Activated CD8-positive, alpha-beta memory T cell treated with anti-CD3 and anti-CD28 coated beads, Interleukin-2, amount 50 U/mL, for 48 hours (primary cell): ENCODE data around the gene SEC14L6.
A peak's percentile ranks its signal among the peaks of the same experiment; 100 is the strongest.
"Not testable (repeated sequence)": the region's sequence is repeated elsewhere in the genome, so short reads cannot be mapped to it uniquely, and the experiment has no call there.

Experiments used
- DNase-seq: peaks from one replicate; pipeline ENCODE4 v3.0.0-alpha.2; 2020

The SEC14L6 gene

DNA sequence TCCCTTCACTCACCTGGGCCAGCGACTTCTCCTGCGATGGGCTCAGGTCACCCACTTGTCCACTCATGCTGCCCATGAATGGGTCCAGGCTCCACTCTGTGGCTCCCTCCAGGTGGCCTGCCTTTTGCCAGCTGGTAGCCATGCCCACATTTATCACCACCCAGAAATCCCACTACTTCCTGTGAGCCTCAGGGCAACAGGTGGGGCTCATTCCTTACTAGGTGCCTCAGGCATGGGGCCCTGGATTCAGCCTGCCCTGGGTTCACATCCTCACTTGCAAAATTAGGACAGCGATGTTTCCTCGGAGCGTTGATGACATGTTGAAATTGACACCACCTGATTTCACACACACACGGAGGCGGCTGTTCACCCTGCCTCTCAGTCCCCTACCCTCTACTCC, at the start of gene SEC14L6:
Gene SEC14L6, minus strand, starts transcription at position 126 of the 400 bp plus-strand sequence. Its CDS starts 59 bp downstream, at position 67.
- no peak for DNase-seq

DNA sequence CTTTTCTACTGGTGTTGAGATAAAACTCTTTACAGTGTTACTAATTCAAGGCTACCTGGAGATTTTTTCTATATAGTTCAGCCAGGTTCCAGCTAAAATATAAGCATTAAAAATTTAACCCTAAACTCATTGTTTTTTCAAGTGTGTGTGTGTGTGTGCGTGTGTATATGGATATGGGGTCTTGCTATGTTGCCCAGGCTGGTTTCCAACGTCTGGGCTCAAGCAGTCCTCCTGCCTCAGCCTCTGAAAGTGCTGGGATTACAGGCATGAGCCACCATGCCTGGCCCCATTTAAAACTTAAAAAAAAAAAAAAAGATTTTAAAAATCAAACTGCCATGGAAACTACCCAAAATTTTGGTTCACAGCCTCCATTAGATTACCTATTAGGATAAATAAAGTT, 49.7 kb upstream of the SEC14L6 start:
- DNase-seq: no peak

DNA sequence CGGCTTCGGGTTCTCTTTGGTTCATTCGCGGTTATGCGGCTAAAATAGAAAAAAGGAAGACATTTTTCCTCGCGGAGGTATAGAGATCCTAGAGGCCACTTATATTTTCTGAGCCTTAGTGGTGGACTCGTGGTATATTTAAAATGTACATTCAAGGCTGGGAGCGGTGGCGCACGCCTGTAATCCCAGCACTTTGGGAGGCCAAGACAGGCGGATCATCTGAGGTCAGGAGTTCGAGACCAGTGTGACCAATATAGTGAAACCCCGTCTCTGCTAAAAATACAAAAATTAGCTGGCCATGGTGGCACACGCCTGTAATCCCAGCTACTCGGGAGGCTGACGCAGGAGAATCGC, 45.8 kb upstream of the SEC14L6 start:
- DNase-seq: not testable (repeated sequence)

DNA sequence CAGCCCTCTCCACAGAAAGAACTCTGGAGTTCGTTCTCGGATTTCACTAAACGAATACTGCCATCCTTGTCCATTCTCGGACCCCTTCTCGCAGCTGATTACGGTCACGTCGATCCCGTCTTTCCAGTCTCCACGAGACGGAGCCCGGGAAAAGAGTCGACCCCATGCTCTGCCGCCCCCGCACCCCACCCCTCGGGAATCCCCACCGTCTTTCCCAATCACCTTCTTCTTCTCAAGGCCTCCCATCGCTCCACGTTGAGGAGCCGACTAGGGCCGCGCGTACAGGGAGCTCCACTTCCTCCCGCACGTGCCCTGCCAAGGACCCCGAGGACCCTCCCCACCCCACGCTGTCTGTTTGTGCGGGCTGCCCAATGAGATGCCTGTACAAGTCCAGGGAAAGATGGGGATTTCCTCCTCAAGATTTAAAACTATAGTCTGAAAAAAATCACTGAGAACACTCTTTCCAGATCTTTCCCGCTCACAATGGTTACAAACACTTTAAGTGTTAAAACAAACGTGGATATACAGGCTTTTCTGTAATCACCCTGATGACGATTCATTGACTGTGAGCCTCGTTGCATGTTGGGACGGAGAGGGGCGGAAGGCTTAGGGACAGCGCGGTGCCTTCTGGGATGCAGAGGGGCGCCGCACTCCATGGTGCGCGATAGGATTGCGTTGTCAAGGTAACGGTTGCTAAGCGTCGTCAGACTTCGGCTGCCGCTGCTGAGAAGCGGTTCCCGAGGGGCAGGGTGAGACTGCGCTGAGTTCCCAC, 45.2 kb upstream of the SEC14L6 start, which contains the start of gene PES1:
Gene PES1, minus strand, starts transcription at position 323 of the 772 bp plus-strand sequence. Its CDS starts 77 bp downstream, at position 246.
- peak; percentile 94 for DNase-seq

DNA sequence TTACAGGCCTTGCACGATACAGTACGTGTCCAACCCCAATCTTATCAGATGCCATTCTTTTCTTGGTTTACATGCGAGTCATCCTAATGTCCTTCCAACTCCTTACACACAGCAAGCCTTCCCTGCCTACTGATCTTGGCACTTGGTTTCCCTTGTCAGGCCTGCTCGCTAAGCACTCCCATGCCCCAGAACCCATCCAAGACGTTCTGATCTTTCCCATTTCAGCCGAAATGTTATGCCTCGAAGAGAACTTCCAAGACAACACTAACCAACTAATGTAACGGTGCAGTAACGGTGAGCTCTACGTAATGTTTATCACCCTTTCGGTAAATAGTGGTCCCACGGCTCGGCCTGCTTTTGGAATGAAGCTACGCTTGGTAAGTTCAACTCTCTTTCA, 44.6 kb upstream of the SEC14L6 start:
- DNase-seq: no peak

DNA sequence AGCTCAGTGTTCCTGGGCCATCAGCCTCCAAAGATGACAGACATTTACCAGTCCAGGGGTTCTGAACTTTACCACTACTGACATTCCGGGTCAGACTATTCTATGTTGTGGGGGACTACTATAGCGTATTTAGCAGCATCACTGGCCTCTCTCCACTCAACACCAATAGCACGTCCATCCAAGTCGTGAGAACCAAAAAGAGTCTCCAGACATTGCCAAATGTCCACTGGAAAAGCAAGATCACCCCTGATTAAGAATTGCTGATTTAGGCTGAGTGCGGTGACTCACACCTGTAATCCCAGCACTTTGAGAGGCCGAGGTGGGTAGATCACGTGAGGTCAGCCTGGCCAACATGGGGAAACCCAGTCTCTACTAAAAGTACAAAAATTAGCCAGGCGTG, 39.9 kb upstream of the SEC14L6 start:
- no peak for DNase-seq

DNA sequence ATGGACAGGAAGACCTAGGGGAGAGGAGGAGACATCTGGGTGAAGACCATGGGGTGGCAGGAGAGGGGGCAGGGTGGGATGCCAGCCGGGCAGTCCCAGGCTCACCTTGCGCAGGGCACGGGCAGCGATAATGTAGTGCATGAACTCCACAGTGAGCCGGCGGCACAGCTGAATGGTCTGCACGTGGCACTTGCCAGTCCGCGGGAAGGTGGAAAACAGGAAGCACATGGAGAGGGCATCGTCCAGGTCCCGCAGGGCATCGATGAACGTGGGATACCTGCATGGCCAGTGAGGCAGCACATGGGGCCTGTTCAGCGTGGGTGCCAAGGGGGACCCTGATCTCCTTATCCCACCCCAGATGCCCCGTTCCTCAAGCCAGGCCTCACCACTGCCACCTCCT, 37.9 kb upstream of the SEC14L6 start:
- DNase-seq: no peak

DNA sequence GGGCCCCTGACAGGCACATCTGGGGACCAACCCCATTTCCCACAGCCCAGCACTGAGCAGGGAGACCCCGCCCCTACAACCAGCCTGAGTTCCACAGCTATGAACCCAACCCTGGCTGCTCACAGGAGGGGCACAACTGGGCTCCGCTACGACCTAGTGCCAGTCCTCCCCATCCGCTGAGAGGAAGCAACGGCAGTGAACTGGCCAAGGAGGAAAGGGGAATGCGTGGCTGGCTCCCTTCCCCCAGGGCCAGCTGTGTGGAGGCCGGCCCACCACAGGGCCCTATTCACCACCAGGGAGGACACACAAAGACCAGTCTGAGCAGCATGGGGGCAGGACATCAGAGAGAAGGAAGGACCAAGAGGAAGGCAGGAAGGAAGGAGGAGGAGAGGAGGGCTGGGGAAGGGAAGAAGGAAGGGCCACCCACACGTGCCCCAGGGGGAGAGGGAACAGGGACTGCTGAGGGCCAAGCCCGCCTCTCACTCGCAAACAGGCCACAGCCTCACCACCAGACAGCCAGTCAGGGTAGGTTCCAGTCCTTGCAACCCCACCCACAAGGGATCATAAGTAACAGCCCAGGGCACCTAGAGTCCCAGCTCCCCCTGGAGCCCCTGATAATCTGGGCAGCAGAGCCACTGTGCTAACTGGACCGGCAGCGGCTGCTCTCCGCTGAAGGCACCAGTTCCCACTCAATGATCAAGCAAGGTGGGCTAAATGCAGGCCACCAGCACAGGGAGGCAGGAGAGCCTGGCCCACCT, 36.4 kb upstream of the SEC14L6 start:
- no peak for DNase-seq

DNA sequence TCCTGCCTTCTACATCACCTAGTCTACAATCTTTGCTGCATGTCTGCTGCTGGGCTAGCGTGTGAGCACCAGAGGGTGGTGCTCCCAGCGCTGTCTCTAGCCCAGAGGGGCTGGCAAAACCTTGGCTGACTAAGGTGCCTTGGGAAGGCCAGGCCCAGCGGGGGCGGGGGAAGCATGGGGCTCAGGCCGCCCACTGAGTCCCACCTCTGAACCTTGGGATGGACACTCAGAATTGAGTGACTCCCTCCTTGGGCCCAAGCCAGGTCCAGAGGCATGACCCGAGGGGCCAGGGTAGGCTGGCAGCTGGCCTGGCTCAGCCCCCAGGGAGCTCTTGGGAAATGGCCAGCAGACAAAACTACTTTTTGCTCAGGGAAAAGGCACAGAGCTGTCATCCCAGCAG, 35.5 kb upstream of the SEC14L6 start:
- DNase-seq: no peak

DNA sequence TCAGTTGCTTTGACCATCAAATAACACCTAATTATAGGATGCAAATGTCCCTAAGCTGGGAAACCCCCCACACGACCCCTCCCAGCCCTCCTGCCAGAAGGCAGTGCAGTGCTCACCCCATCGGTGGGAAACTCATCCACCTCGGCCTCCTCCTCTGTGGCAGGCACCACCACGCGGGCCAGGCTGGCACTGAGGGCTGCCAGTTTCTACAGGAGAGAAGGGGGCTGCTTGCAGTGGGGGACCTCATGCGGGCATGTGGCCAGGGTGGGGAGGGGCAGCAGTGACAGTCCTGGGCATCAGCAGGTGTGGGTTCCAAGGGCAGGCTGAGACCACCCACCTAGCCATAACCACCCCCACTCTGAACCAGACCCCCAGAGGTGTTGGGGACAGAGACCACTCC, 34.4 kb upstream of the SEC14L6 start:
- no peak for DNase-seq

DNA sequence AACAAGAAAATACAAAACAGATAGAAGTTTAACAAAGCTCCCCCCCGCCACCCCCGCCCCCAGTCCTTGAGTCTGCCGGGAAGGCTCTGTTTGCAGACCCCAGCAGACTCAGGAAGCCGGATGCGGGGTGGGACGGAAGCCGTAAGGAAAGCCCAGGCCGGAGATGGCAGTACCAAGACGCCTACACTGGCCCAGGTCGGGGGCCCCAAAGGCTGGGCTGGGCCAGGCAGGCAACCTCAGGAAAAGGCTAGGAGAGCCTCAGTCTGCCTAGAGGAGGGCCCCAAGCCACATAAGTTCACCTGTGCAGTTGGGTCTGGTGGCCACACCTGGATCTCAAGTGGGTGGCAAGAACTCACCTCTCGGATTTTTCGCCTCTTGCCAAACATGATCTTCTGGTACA, 31.9 kb upstream of the SEC14L6 start:
- no peak for DNase-seq

DNA sequence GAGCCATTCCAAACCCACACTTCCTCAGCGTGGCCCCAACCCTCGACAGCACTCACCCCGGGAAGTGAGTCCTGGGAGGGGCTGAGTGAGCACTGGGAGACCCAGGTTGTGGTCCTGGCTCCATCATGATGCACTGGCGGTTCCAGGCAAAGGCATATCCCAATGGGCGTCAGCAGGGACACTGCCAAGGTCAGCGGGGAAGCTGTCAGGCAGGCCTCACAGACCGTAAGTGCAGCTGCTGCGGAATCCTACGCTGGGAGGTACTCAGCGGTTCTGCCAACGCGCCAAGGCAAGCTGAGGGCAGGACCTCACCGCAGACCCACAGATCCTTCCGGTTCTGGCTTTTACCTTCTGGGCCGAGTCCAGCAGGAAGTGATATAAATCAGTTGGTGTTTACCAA, 29.3 kb upstream of the SEC14L6 start:
- DNase-seq: no peak

DNA sequence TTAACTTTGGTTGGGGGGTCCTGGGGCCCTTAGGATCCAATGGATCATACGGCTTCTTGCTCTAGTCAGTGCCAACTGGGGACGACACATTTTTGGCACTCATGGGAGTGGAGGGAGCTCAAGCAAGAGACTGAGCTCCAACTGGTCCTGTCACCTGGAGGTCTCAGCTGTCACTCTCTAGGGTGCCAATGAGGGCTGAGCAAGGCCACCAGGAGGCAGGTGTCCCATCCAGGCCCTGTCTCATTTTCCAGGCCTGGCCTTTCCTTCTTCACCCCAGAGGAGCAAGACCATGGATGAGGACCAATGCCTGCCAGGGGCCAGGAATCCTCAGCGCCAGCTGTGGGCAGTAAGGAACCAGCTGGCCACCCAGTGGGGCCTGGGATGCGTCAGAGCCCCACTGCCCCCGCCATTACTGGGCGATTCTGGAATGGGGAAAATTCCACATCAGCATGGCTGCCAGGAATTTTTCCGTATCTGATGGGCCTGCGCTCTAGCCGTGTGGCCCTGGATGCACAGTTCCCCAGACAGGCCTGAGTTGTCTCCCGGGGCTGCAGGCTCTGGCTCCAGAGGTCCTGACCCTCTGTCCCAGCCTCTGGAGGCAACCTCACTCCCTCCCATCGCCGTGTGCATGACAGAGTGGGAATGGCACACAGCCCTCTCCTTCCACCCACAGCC, 28.6 kb upstream of the SEC14L6 start:
- DNase-seq: no peak

DNA sequence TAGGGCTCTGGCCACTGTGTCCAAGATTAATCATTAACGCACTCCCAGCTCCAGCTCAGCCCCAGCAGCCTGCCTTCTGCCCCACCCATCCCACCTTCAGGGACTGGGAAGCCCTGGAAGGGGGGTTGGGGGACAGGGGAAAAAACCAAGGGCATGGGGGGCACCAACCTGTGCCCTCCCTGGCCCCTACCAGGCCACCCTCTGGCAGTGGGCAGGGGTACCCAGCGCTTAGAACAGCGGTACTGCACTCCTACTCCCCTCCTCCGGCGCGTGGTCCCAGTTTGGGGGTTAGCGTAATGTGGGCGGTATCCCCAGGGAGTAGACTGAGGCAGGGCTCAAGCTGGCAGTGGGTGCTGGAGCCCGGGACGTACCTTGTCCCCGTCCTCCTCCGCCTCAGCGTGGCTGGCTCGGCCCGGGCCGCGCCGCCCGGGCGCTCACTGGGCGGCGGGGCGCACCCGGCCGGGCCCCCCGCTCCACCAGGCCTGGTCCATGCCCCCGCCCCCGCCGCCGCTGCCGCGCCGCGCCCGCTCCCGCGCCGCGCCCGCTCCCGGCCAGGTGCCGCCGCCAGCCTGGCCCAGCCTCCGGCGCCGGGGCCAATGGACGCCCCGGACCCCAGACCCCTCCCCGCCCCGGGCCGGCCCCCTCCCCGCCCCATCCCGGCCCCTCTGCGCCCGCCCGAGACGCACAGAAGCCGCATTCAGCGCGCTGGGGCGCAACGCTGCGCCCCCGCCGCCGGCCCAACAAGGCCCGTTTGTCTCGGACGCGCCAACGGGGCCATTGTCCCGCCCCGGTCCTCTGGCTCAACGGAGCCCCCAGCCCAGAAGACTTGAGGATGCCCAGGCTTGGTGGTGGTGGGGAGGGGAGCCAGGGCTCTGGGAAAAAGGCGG, 27.8 kb upstream of the SEC14L6 start, which contains the start of gene GAL3ST1:
Gene GAL3ST1, minus strand, starts transcription at position 571 of the 887 bp plus-strand sequence. CDS start 17,273 bp downstream, outside the sequence.
- DNase-seq: no peak

DNA sequence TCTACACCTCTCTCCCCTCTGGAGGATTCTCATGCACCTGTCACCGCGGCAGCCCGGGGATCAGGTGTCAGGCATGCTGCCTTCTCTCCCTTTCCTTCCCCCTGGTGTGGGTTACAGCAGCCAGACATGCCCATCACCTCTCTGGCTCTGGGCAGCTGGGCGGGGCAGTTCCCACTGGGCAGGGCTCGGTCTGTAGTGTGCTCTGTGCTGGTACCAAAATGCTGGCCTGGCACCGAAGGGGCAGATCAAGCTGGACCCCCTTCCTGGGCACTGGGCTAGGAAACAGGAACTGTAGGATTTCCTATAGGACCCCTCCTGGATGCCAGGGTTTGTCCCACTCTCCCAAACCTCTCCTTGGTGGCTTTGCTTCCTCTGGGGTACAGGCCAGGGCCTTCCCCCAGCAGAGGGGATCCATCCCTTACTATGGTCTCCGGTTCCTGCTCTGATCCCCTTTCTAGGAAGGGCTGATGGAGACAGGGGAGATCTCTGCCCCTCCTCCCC, 27.1 kb upstream of the SEC14L6 start:
- DNase-seq: no peak

DNA sequence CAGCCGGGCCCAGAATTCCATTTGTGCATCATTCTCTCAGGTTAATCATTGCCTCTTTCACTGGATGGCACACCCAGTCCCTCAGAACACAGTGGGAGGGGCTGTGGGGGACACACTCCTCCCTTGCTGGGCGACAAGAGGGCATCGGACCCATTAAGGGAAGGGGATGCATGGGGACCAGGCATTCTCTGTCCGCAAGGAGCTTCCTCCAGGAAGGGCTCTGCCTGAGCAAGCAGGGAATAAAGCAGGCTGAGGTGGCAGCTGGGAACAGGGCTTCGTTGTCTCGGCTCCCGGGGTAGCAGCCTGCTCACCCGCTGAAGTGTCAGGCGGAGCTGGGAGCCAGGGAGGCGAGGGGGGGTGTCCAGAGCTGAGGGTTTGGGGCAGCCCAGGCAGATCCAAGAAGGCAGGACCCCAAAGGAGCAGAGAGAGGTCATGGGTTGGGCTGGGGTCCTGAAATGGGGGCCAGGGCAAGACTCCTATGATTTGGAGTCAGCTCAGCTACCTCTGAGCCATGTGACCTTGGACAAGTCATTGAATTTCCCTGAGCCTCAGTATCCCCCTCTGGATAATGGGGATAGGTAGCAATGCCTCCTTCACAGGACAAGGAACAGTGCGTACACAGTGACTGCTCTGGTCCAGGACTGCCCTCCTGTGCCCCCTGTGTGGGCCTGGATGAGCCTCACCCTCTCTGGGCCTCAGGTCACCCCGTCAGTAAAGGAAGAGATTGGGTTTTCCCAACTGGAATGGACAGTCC, 26.5 kb upstream of the SEC14L6 start:
- DNase-seq: no peak

DNA sequence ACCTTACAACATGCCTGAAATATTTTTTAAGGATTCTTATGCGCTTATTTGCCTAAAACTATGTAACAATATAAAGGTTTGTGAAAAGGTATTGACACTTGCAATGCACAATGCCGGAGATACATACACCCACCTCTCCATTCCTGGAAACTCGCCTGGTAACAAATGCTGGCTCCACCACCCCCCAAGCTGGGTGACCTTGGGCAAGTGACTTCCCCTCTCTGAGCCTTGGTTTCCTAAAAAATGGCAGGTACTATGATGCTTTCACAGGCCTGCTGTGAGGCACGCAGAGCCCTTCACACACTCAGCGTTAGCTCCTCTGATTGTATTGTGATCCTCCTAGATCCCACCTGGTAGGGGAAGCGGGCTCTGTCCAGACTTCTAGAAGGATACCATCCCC, 25.7 kb upstream of the SEC14L6 start:
- DNase-seq: no peak

DNA sequence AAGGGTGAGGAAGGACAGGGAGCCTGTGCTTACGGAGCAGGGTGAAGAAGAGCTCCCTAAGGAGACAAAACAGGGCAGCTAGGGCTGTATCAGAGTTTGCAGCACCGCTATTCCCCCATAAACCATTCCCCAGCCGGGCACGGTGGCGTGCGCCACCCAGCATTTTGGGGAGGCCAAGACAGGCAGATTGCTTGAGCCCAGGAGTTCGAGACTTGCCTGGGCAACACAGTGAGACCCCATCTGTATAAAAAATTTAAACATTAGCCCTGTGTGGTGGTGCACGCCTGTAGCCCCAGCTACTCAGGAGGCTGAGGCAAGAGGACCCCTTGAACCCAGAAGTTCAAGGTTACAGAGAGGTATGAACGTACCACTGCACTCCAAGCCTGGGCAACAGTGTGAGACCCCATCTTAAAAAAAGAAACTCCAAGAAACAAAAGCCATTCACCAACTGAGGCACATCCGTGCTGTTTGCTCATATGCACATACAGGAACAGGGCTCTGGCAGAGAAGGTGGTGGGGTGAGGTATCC, 23.2 kb upstream of the SEC14L6 start:
- DNase-seq: no peak

DNA sequence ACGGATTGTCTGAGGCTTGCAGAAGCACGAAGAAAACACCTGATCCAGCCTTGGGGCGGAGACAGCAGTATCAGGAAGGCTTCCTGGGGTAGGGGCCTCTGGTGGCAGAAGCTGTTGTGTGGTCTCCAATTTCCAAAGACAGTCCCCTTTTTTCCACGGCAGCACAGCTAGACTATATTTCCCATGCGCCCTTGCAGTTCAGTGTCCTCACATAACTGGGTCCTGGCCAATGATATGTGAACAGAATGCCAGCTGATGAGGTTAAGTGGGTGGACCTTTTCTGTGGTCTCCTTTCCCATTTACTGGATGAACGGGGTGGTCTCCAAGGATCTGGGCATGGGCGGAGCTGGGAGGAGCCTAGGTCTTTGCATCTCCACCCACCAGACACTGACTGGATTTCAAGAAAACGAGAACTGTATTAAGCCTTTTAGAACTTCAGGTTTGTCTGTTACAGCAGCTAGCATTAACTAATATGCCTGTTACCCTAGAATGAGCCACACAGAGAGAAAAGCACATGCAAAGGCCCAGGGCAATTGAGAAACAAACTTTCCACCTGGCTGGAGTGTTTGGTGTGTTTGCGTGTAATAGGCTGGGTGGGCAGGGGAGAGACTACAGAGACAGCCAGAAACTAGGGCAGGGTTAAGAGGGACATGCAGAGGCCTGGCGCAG, 21.7 kb upstream of the SEC14L6 start:
- no peak for DNase-seq

DNA sequence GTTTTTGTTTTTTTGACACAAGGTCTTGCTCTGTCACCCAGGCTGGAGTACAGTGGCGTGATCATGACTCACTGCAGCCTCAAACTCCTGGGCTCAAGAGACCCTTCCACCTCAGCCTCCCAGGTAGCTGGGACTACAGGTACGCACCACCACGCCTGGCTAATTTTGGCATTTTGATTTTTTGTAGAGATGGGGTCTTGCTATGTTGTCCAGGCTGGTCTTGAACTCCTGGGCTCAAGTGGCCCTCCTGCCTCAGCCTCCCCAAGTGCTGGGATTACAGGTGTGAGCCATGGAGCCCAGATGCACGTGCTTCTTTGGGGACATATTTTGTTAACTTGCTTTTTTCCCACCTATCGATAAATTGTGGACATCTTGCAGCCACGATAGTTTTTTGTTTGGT, 20.7 kb upstream of the SEC14L6 start:
- DNase-seq: not testable (repeated sequence)

DNA sequence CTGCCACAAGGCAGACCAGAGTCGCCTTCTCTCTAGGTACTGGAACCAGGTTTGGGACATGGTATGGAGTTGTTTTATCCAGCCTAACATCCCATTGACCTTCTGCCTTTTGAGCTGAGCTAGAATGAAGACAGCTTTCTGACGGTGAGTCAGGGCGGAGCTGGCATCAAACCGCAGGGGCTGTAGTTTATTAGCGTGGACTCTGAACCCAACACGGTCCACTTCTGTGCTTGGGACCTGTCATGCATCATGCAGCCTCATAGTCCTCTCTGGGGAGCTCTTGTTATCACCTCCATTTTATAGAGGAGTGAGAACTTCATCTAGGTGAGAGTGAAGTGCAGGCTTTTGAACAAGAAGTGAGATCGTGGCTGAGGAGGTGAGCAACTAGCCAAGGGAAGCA, 19.6 kb upstream of the SEC14L6 start:
- no peak for DNase-seq
